Urinary bladder (tissue), 4 donors: Measurements from ENCODE around the gene CPA3. TPM values are rescaled to one million over a fixed set of nuclear protein-coding genes. Genes with fewer than 3 reads are reported as not detected.

Source experiments
- DNase-seq: peaks from one replicate; pipeline ENCODE4 v3.0.0-alpha.2; 2015; ENCODE audit errors: extremely low spot score
- H3K27ac ChIP-seq: one replicate; pipeline ENCODE4 v1.5.1; 2013; ENCODE audit warnings: low read depth, mild to moderate bottlenecking, moderate library complexity
- H3K36me3 ChIP-seq: one replicate; pipeline ENCODE4 v1.6.1; 2013; ENCODE audit warnings: mild to moderate bottlenecking, moderate library complexity; ENCODE audit not compliant: insufficient read depth
- H3K4me1 ChIP-seq: one replicate; pipeline ENCODE4 v1.6.1; 2013; ENCODE audit warnings: mild to moderate bottlenecking, moderate library complexity; ENCODE audit not compliant: insufficient read depth
- H3K4me3 ChIP-seq: one replicate; pipeline ENCODE4 v1.5.1; 2013; ENCODE audit warnings: low read depth, low read length
- WGBS: extraction: QIAGEN DNeasy Blood & Tissue Kit; methylation state at CpG from one replicate; pipeline ENCODE4 v1.1.7; 2013; 5-methylcytosine and 5-hydroxymethylcytosine counted together
- polyA plus RNA-seq: library from polyadenylated mRNA; stranded (reverse); fragments of 200-250 nt; gene quantifications from one replicate; pipeline ENCODE4 v1.2.3, GENCODE V29; 2013
- total RNA-seq: library from RNA; depleted of rRNA; stranded (reverse); fragments of >200 nt; gene quantifications from one replicate; pipeline ENCODE4 v1.2.3, GENCODE V29; 2014
- donor health status: healthy with polysubstance abuse.
- donor health status: healthy.

Gene CPA3
- total and polyA plus RNA-seq, 2 donors: 29.2 to 93.3 TPM

DNA sequence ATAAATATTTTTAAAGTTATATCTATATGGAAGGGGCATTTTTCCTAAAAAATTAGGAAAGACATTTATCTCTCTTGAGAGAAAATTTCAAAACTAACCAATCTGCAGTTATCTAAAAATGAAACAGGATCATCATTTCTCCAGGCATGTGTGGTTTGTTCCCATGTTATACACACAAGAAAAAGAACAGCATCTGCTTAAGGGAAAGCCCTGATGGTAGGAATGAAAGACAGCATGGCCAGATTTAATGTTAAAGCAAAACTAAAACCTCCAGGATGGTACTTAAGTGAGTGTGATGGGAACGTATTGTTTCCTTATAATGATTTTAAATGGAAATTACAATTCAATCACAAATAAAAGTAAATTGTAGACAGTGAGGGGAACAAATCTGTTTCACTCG, 80.0 kb downstream of the CPA3 start:
- Histone ChIP-seq H3K27ac (no peak overlapping the region), H3K36me3 (no peaks in the 10 kb centered on the region), H3K4me3 (no peak overlapping the region), H3K4me1 (no peaks in the 10 kb centered on the region)
- 91% methylated on average over 2 of the region's 2 CpGs for WGBS
- no peak for DNase-seq

Other genes starting within 250 kb of the CPA3 start
- 8.1 TPM for gene AGTR1, start 167.4 kb upstream of the CPA3 start, total RNA-seq
- 24.8 TPM for gene AGTR1, start 167.4 kb upstream of the CPA3 start, polyA plus RNA-seq
- not detected for gene CPB1, start 37.5 kb upstream of the CPA3 start, total RNA-seq
- 0.51 TPM for gene CPB1, start 37.5 kb upstream of the CPA3 start, polyA plus RNA-seq
- gene GYG1, start 126.2 kb downstream of the CPA3 start, total RNA-seq: 33.2 TPM
- 214 TPM for gene GYG1, start 126.2 kb downstream of the CPA3 start, polyA plus RNA-seq
- 72.7 TPM for gene HLTF, start 221.2 kb downstream of the CPA3 start, total RNA-seq
- 13.5 TPM for gene HLTF, start 221.2 kb downstream of the CPA3 start, polyA plus RNA-seq